ENCODE results near the gene SAMD10.
"Not testable (repeated sequence)": the region's sequence is repeated elsewhere in the genome, so short reads cannot be mapped to it uniquely, and the experiment has no call there.

Gene SAMD10

DNA sequence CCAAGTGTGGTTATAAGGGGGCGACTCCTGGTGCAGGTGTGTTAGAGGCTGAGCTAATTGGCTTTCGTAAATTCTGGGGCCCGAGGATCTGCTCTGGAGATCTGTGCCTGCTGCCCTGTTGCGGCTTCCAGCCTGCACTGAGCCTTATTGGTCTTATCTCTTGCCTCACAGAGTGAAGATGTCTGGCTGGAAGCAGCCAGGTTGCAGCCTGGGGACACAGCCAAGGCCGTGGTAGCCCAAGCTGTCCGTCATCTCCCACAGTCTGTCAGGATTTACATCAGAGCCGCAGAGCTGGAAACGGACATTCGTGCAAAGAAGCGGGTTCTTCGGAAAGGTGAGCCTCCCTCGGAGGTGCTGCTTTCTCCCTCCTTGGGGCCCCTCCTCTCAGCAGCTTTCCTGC lies 21.5 kb upstream of the SAMD10 start:
- DNase-seq: no peak

DNA sequence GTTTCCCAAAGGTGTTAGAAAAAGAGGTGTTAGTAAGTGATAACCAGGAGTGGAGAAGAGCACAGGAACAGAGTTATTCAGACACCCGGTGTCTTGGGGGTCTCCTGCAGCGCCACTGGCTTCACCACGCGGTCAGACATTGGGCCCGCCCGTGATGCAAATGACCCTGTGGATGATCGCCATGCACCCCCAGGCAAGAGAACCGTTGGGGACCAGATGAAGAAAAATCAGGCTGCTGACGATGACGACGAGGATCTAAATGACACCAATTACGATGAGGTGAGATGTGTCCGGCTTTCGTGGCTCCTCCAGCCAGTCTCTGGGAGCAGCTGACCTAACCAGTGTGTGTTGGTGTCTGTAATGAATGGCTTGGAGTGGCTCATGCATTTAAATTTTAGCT lies 3.5 kb upstream of the SAMD10 start:
- DNase-seq: no peak

DNA sequence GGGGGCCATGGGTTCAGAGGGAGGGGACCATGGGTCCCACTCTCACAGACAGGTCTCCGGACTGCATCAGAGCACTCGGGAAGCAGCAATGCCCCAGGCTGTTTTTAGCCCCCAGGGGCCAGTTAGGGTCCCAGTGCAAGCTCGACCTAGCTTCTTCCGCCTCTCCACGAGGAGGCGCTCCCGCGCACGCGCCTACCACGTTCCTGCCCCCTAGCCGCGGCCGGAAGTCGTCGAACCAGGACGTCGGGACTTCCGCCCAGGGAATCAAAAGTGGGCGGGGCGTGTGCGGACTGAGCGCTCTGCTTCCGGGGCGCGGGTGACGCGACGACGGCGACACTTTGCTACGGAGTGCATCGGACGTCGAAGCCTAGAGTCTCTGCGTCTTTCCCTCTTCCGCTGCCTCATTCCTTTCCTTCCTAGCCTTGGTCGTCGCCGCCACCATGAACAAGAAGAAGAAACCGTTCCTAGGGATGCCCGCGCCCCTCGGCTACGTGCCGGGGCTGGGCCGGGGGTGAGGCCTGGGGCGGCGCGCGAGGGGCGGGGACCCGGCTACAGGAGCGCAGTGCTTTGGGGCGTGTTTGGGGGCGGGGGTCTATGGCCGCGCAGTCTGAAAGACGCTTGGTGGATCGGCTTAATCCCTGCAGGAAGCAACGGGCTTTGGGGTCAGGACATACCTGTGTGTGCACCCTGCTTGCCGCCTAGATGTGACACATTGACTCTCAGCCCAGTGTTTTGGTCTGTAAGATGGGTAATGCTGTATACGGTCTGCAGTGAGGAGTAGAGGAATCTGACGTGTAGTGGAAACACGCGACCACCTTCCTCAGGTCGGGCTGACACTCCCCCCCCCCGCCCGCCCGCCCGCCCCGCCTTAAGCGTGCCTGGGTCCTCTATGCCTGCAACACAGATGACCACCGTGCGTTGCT lies 1.6 kb upstream of the SAMD10 start, which contains the start of gene PRPF6:
Gene PRPF6, plus strand, starts transcription at position 327 of the 923 bp plus-strand sequence. Its CDS starts 114 bp downstream, at position 441.
- DNase-seq: peak; percentile 95 to 96

DNA sequence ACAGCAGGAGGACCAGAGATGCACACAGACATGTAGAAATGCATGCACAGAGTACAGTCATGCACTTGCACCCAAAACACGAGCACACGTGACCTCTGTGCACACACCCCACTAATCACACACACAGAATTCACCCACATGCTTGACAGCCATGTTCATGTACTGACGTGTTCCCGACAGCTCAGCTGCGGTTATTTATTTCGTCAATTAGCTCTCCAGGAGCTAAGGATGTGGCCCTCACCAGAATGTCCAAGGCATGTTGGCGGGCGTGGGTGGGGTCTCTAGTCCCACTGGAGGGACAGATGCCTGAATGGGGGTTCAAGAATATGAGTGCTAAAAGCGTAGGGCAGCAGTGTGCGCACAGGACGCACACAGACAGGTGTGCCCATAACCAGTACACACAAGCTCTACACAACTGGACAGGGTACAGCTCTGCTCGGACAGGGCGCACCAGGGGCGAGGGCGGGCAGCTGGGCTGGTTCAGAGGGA lies 919 bp upstream of the SAMD10 start:
- DNase-seq: peak in 1 of 2 donors; percentile 46

DNA sequence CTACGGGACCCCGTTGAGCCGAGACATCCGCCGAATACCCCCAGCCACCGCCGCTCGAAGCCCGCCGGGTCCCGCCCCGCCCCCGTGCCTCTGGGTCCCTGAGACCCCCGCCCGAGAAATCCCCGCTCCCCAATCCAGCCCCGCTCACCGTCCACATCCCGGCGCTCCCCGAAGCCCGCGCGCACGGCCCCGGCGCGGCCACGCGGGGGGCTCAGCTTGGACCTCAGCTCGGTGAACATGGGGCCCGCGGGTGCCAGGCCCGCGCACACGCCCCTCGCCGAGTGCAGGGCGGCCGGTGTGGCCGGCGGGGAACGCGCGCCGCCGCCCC lies 249 bp downstream of the SAMD10 start:
- DNase-seq: no peak

DNA sequence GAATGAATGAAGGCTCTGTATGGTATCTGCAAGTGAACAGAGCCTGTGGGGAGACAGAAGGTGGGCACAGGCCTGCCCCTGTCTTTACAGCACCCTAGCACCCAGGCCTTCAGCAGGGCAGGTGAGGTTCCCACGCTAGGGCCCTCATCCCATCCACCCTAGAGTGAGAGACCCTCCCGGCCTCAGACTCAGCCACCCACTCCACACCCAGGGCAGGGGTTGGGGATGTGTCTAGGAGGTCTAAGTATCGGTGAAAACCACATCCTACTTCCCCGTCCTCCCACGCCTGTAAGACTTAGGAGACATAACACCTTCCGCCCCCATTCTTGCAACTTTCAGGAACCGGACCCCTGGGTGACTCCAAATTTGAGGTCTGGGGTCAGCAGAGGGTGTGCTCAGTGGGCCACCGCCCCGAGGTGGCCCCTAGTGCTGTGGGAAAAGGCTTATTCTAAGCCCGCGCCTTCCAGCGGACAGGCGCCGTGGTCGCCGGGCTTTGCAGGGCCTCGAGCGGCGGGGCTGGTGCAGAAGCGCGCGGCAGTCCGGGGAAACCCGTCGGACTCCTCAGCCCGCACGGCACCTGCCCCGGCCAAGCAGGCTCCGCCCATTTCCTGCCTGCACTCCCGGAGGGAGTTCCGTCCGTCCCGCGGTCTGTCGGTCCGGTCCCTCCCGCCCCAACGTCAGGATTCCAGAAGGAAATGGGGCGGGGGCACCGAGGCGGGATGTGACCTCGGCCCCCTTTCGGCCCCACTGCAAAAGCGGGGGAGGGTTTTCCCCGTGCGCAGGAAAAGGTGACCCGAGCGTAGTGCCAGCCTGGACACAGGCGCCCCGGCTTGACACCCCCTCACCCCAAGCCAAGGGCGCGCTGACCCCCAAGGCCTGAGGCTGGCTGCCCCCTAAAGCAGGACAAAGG lies 868 bp downstream of the SAMD10 start:
- peak; percentile 46 to 66 for DNase-seq

DNA sequence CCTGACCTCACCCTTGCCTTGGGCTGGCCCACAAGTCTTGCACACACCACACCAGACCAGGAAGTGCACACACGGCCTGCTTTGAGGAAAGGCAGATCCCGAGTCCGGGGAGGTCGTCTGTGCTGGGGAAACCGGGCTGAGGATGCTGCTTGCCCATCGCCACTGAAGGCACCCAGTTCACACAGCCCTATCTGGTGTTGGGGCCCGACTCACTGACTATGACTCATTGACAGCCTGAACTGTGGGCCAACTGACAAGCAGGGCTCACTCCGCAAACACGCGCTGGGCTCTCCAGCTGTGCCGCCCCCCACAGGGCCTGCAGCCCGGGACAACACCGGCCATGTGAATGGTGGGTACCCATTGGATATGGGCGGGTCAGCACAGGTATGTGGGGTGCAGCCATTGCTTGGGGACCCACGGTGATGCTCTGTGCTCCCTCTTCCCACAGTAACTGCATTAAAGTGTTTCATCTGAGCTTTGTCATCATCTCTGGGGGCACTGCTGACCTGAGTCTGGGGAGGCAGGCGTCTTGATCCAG lies 1.6 kb downstream of the SAMD10 start:
- peak in 1 of 2 donors; percentile 54 for DNase-seq

DNA sequence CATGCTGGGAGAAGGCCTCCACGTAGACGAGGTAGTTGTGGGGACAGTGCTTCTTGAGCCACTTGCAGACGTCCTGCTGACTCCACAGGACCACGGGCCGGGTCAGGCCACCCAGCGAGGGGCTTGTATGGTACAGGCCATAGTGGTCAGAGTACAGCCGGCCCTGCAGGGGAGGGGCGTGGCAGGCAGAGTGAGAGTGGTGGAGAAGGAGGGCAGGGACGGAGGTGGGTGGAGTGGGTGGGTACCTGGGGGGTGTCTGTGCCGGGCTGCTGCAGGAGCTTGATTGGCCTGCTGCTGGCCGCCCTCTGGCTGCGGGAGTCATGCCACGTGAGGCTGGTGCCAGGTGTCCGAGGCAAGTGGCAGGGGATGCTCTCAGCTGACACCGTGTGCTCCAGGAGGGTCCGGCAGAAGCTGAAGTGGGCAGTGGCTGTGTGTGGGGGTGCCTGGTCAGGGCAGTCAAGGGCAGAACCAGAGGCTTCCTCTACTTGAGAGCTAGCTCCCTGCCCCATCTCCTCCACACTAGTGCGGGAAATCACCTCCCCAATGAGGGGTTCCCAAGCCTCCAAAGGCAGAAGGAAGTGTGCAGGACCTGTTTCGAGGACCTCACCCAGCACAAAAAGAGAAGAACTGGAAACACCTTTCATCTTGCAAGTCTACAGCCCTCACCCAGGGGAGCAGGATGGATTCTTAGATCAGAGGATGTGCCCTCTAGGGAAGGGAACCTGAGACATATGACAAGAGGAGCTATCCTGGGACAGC lies 2.3 kb downstream of the SAMD10 start:
- DNase-seq: no peak

DNA sequence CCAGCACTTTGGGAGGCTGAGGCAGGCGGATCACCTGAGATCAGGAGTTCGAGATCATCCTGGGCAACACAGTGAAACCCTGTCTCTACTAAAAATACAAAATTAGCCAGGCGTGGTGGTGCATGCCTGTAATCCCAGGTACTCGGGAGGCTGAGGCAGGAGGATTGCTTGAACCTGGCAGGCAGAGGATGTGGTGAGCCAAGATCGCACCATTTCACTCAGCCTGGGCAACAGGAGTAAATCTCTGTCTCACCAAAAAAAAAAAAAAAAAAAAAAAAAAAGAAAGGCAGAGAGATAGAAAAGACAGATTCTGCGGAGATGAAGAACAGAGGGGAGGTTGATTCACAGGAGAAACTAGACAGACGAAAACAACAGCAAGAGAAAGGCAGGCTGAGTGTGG lies 2.9 kb downstream of the SAMD10 start:
- not testable (repeated sequence) for DNase-seq

DNA sequence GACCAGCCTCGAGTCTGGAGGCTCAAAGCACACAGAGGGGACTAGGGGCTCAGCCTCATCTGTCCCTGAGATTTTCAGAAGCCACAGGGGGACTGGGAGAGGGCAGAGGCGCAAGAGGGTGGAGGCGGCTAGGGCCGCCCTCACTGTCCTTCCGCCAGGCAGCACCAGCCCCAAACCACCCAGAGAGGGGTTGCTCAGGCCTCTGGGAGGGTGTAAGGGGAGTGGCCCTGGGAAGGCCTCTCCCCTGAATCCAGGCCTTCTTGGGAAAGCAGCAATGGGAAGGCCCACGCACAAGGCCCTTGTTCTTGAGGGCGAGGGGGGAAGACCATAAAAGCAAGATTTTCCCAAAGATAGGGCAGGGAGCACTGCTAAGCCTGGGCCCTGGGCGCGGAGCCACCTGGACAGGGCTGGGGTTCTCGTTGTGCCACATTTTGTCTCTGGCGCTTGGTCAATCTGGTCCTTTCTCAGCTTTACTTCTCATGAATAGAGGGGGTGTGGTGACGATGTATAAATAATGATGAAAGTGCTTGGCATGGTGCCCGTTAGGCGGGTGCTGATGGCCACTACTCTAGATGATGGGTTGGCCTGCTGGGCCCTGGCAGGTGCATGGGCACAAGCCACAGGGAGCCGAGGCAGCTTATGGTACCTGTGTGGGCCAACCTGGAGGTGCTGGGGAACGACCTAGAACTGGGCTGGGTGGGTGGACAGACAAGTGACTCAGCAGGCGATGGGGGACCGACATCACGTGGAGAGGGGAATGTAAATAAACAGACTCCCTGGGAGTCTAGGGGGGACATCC lies 4.8 kb downstream of the SAMD10 start:
- no peak for DNase-seq

DNA sequence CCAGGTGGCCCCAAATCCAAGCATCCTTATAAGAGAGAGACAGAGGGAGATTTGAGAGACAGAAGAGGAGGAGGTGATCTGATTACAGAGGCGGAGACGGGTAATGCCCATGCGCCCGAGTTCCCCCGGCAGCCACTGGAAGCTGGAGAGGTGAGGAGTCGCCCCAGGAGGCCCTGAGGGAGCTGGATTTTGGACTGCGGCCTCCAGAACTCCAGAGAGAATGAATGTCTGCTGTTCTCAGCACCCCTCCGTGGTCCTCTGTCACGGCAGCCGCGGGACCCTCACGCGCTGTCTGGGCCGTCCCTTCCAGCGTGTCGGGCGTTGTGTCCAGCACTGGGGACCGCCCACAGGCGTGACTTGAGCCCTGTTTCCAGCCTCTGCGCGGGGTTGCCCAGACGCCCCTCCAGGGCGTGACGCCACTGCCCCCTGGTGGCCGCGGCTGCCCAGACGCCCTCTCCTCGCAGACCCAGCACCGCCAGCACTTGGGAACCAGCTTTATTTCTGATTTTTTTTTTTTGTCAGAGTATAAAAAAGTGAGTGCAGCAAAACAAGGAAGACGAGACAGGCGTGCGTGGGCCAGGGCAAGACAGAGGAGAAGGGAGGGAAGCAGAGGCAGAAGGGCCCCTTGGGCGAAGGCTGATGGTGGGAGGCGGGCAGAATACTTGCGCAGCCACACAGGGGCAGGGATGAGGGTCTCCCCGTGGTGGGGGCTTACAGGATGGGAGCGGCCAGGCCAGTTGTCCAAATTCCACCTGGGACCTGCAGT lies 5.6 kb downstream of the SAMD10 start:
- DNase-seq: peak; percentile 76 to 81

DNA sequence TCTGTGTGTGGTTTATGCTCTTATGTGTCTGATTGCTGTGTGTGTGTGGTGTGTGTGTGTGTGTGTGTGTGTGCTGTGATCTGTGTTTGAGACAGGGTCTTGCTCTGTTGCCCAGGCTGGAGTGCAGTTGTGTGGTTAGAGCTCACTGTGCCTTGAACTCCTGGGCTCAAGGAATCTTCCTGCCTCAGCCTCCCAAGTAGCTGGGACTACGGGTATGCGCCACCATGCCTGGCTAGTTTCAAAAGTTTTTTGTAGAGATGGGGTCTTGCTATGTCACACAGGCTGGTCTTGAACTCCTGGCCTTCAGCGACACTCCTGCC lies 6.3 kb downstream of the SAMD10 start:
- no peak for DNase-seq

DNA sequence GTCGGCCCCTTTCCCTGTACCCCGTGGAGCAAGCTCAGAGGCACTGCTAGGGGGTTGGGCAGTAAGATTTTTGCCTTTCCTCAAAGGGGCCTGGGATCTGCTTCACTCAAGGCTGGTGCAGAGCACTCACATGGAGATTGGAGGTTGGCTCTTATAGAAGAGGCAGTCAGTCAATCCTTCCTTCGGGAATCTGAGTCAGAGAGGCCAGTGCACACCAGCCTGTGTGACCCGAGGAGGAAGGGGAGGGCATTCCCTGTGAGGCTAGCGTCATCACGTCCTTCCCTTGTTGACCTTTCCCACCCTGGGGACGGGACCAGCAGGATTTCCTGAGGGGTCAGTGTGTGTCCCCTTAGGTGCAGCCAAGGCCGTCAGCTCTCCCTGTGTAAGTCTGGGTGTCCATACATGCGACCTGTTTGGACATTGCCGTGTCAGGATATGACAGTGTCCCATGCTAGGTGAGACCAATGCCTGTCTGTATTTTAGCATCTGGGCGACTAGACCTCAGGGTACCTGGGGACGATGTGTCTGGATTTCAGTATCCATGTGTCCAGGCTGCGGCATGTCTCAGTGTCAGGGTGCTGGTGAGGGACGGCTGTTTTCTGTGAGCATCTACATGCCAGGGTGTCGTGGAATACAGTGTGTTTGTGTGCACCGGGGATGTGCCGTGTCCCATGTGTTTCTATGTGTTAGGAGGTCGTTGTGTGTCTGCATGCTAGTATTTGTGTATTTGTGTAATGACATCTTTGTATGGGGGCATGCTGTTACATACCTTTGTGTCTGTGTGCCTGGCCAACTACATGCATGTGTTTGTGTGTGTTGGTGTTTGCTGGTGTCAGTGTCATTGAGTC lies 6.9 kb downstream of the SAMD10 start:
- DNase-seq: no peak

DNA sequence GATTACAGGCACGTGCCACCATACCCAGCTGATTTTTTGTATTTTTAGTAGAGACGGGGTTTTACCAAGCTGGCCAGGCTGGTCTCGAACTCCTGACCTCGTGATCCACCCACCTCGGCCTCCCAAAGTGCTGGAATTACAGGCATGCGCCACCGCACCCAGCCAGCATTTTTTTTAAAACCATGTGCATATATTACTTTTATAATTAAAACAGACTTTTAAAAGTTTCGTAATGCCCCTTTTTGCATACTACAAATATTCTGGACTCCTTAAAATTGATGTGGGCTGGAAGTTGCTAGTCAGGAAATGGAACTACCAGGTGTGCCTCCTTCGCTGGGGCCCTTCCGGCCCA lies 7.5 kb downstream of the SAMD10 start:
- not testable (repeated sequence) for DNase-seq

DNA sequence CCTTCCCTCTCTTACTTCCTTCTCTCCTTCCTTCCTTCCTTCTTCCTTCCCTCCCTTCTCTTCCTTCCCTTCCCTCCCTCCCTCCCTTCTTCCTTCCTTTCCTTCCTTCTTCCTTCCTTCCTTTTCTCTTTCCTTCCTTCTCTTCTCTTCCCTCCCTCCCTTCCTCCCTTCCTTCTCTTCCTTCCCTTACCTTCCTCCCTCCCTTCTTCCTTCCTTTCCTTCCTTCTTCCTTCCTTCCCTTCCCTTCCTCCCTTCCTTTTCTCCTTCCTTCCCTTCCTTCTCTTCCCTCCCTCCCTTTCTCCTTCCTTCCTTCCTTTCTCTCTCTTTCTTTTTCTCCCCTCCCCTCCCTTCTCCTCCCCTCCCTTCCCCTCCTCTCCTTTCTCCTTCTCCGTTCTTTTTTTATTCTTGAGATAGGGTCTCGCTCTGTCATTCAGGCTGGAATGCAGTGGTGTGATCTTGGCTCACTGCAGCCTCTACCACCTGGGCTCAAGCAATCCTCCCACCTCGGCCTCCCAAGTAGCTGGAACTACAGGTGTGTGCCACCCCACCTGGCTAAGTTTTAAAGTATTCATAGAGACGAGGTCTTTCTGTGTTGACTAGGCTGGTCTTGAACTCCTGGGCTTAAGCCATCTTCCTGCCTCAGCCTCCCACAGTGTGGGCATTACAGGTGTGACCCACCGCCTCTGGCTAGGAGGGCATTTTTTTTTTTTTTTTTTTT lies 8.6 kb downstream of the SAMD10 start:
- DNase-seq: no peak

DNA sequence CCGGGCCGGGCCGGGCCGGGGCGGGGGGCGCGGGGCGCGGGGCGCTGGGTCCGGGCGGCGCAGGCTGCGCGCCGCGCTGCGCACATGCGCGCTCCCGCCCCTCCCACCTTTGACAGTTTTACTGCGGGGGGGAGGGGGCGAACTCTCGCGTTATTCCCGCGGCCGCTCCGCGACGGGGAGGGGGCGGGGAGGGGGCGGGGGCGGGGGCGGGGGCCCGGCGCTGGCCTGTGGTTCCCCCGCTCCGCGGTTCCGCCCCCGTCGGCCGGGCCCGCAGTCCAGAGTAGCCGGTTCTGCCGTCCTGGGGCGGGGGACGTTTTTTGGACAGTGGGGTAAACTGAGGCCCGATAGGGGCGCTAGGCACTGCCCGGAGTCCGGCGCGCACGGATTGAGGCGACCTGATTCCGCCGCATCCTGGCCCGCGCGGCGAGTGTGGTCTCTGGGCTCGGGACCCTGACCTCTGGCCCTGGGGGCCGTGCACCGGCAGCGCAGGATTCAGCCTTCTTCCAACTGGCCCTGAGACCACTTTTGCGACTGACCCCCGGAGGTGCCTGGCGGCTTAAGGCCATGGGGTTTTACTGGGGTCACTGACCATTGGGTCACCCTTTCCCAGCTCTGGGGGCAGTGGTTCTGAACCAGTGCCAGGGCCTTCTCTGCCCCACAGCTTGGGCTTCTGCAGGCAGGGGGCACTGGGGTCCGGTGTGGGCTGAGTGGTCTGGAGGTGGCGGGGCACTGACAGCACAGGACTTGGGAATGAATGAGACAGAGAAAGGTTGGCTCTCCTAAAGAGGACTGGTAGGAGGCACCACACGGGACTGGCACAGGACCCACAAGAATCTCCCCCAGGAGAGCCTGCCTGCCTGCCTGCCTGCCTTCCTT lies 9.4 kb downstream of the SAMD10 start, which contains the start of gene ZNF512B:
Gene ZNF512B, minus strand, starts transcription at position 93 of the 876 bp plus-strand sequence. CDS start 1,980 bp downstream, outside the sequence.
- peak; percentile 54 to 73 for DNase-seq

DNA sequence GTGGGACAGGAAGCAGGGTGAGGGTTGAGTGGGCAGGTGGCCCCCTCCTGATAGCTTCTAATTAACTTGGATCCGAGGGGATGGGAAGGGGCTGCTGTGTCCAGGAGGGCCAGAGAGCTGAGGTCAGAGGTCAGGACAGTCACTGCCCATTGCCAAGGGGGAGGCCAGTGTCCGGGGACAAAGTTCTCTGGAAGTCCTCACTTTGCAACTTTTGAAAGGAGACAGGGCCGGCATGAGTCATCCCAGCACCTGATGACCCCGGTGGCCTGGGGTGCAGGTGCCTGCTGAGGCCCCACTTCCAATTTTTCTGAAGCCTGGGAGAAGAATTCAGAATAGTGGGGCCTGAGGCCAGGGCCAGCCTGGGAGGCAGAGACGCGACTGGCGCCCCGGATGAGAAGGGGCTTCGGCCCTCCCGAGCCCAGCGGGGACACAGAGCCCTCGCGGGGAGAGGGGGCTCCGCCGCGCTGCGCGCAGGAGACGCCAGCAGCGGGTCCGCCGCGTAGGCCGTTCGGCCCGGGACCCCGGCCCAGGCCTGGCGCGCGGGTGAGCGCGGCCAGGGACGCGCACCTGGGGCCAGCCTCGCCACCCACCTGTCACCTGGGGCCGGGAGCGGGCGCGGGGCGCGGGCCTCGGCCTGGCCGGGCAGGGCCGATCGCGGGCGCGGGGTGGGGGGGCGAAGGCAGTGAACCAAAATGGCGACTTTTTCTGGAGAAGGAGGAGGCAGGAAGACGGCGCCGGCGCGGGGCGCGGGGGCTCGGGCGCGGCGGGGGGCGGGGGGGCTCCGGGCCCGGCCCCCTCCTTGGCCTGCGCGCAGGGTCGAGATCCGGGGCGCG lies 10.3 kb downstream of the SAMD10 start:
- peak in 1 of 2 donors; percentile 48 for DNase-seq
